HFF-Myc (cell line): ENCODE data around the gene DYRK3.

Source experiments
- DNase-seq: peaks from one replicate; pipeline ENCODE4 v3.0.0-alpha.2; 2011; ENCODE audit warnings: low read depth; ENCODE audit errors: extremely low read depth
- H3K4me3 ChIP-seq: replicated peaks from 2 replicates; pipeline ENCODE4 v1.5.1; 2011; ENCODE audit warnings: low read depth, mild to moderate bottlenecking, control low read depth, low read length
- CTCF ChIP-seq: IDR thresholded peaks from 2 replicates; pipeline ENCODE4 v1.5.1; 2012; ENCODE audit warnings: mild to moderate bottlenecking, low read depth, low read length, control low read depth; ENCODE audit errors: missing control alignments

Gene DYRK3

GRCh38 chr1:206643118-206643698 is 7.9 kb downstream of the DYRK3 start:
- DNase-seq = no peak
- H3K4me3 ChIP-seq = no peak overlapping the region
- TF ChIP-seq CTCF = no peak

DNA sequence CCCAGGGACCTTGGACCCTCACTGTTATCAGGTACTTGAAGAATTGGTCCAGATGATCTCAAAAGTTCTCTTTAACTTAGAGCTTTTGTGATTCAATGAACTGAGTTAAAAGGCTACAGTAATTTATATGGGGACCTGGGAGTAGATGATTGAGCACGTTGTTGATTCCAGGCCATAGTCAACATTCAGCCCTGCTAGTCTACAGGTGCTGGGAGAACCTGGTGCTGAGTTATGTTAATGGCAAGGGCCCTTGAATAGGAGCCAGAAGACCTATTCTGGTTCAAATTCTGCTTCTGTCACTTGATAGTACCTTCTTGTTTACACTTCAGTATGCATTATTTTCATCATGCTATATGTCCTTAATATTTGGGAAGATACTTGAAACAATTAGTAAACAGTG is 11.2 kb downstream of the DYRK3 start:
- no peak for DNase-seq
- H3K4me3 ChIP-seq = no peak overlapping the region
- TF ChIP-seq CTCF = no peak

GRCh38 chr1:206647224-206647623 is 11.9 kb downstream of the DYRK3 start:
- no peak for DNase-seq
- TF ChIP-seq CTCF = no peak
- no peak overlapping the region for H3K4me3 ChIP-seq

DNA sequence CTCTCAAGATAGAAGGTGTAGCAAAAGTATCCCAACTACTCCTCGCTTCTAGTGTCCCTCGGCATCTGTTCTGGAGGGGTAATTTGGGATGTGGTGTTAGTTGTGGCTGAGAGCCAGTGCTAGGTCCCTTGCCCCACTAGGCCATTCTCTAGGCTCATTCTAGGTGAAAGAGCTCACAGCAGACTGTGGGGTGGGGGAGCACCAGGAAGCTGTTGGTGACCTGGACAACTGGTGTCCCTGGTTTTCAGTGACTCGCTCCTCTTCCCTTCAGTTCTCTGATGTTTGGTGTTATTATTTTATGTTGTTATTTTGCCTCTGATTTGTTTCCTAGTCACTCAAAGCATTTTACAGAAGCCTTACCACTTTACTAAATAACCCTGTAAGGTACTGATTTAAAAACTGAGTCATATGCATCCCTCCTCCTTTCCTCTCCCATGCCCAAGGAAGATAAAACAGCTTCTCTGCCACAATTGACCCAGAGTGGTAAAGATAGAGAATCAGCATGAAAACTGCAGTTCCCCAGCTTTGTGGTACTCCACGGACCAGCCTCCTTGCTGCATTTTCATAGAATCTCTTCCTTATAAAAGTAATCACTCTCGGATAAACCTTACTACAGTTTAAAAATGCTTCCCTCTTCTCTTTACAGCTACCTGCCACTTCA is 14.1 kb downstream of the DYRK3 start:
- H3K4me3 ChIP-seq = no peak overlapping the region
- TF ChIP-seq CTCF = no peak
- DNase-seq = no peak

DNA sequence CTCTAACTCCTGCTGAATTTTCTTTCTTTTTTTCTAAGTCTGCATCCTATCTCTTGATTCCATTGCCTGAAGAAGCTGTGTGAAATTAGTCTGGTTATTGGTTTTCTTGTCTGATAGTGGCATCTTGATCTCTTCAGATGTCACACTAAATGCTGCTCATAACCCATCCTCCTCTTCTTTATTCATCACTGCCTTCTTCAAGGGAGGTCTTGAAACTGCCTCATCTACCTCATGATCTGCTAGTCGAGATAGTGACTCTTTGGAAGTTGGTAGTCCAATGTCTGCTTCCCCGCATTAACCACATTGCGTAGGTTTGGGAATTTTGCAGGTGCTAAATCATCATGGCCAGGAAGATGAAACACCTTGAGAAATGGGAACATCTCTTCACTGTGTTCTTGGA is 15.7 kb downstream of the DYRK3 start:
- no peak overlapping the region for H3K4me3 ChIP-seq
- DNase-seq = no peak
- TF ChIP-seq CTCF = no peak

DNA sequence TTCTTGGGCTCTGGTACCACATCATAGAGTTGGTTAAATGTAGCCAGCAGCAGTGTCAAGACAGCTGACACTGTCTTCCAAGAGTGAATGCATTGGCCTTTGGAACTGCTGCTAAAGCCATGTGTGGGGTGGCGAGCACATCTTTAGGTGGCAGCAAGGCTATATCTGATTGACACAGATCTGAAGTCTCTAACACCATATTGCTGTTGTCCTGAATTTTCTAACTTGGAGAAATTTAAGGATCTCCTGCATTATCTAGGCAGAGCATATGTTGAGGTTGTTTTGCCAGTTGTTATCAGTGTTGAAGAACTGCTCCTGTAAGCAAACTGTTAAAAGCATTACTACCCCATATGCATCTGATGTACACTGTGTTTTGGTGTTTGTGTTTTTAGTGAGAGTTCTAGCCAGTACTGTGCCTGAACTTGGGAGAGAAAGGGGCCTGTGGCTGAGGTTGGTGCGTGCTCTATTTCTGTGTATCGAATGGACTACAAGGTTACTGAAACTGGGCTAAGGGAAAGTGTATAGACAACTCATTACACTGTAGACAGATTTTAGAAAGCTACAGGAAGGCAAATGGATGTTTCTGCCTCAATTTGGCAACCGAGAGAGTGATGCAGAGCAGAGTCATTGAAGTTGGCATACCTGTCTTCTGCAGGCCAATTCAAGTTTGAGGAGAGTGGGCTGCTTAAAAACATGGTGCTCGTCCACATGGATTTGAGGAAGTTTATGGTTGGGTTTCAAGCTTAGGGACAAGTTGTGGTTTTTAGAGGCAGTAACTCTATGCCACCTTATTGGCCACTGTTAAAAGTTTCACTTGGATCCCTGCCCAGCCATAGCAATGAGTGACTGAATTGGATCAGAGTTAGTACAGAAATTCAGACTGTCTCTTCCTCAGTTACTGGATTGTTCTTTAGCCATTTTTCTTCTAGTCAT is 16.9 kb downstream of the DYRK3 start:
- no peak for DNase-seq
- no peak for TF ChIP-seq CTCF
- no peak overlapping the region for H3K4me3 ChIP-seq
